IMR-90 (cell line): ENCODE measurements around the gene ZNF641.

Source experiments
- BHLHE40 ChIP-seq: fragments of 150-350 bp; IDR thresholded peaks from 2 replicates; pipeline ENCODE4 v1.6.1; 2016; ENCODE audit warnings: mild to moderate bottlenecking, low read depth, low read length
- CEBPB ChIP-seq: IDR thresholded peaks from 2 replicates; pipeline ENCODE4 v1.6.1; 2012; ENCODE audit warnings: low read depth, low read length, improper control_type of control experiment
- MAFK ChIP-seq: IDR thresholded peaks from 2 replicates; pipeline ENCODE4 v1.6.1; 2012; ENCODE audit warnings: low read depth, low read length, improper control_type of control experiment
- MAZ ChIP-seq: IDR thresholded peaks from 2 replicates; pipeline ENCODE4 v1.6.1; 2012; ENCODE audit warnings: low read depth, mild to moderate bottlenecking, low read length, improper control_type of control experiment, moderate library complexity, borderline replicate concordance
- MXI1 ChIP-seq: IDR thresholded peaks from 2 replicates; pipeline ENCODE4 v1.6.1; 2012; ENCODE audit warnings: low read depth, mild to moderate bottlenecking, low read length, moderate library complexity, borderline replicate concordance
- POLR2A ChIP-seq: IDR thresholded peaks from 2 replicates; pipeline ENCODE4 v1.6.1; 2012; ENCODE audit warnings: mild to moderate bottlenecking, low read depth, low read length
- RAD21 ChIP-seq: IDR thresholded peaks from 2 replicates; pipeline ENCODE4 v1.6.1; 2012; ENCODE audit warnings: low read length, improper control_type of control experiment
- RCOR1 ChIP-seq: IDR thresholded peaks from 2 replicates; pipeline ENCODE4 v1.6.1; 2012; ENCODE audit warnings: mild to moderate bottlenecking, low read length, improper control_type of control experiment; ENCODE audit not compliant: insufficient replicate concordance
- RFX5 ChIP-seq: IDR thresholded peaks from 2 replicates; pipeline ENCODE4 v1.8.0; 2012; ENCODE audit warnings: low read depth, mild to moderate bottlenecking, low read length, moderate library complexity
- SMC3 ChIP-seq: fragments of 150-350 bp; IDR thresholded peaks from 2 replicates; pipeline ENCODE4 v1.6.1; 2016; ENCODE audit warnings: low read depth, mild to moderate bottlenecking, antibody characterized with exemption, low read length, moderate library complexity
- TF ChIP-seq, protein P1 (sequence below): conservative IDR thresholded peaks from 2 replicates; pipeline ENCODE4 v1.5.1; 2012; ENCODE audit warnings: mild to moderate bottlenecking, low read depth, low read length, improper control_type of control experiment
- TF ChIP-seq, protein P2 (sequence below): fragments of 150-350 bp; IDR thresholded peaks from 2 replicates; pipeline ENCODE4 v1.6.1; 2017; ENCODE audit warnings: mild to moderate bottlenecking, antibody characterized with exemption, low read length, low read depth
- TF ChIP-seq, protein P3 (sequence below): fragments of 150-350 bp; IDR thresholded peaks from 2 replicates; pipeline ENCODE4 v1.6.1; 2016; ENCODE audit warnings: low read depth, mild to moderate bottlenecking, low read length, moderate library complexity, borderline replicate concordance

DNA sequence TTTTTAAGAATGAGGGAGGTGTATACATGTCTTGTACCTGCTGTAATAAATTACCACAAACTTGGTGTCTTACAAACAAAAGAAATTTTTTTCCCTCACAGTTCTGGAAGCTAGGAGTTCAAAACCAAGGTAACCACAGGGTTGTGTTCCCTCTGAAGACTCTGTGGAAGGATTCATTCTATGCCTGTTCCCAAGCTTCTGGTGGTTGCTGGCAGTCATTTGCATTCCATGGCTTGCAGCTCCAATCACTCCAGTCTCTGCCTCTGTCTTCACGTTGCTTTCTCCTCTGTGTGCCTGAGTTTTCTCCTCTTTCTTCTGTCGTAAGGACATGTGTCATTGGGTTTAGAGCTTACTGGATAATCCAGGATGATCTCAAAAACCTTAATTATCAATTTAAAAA lies 15.4 kb upstream of the ZNF641 start:
- TF ChIP-seq, protein P1, sequence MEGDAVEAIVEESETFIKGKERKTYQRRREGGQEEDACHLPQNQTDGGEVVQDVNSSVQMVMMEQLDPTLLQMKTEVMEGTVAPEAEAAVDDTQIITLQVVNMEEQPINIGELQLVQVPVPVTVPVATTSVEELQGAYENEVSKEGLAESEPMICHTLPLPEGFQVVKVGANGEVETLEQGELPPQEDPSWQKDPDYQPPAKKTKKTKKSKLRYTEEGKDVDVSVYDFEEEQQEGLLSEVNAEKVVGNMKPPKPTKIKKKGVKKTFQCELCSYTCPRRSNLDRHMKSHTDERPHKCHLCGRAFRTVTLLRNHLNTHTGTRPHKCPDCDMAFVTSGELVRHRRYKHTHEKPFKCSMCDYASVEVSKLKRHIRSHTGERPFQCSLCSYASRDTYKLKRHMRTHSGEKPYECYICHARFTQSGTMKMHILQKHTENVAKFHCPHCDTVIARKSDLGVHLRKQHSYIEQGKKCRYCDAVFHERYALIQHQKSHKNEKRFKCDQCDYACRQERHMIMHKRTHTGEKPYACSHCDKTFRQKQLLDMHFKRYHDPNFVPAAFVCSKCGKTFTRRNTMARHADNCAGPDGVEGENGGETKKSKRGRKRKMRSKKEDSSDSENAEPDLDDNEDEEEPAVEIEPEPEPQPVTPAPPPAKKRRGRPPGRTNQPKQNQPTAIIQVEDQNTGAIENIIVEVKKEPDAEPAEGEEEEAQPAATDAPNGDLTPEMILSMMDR = no peak
- TF ChIP-seq POLR2A = no peak
- TF ChIP-seq, protein P2, sequence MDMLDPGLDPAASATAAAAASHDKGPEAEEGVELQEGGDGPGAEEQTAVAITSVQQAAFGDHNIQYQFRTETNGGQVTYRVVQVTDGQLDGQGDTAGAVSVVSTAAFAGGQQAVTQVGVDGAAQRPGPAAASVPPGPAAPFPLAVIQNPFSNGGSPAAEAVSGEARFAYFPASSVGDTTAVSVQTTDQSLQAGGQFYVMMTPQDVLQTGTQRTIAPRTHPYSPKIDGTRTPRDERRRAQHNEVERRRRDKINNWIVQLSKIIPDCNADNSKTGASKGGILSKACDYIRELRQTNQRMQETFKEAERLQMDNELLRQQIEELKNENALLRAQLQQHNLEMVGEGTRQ = no peak
- no peak for TF ChIP-seq MXI1
- no peak for TF ChIP-seq RFX5
- TF ChIP-seq, protein P3, sequence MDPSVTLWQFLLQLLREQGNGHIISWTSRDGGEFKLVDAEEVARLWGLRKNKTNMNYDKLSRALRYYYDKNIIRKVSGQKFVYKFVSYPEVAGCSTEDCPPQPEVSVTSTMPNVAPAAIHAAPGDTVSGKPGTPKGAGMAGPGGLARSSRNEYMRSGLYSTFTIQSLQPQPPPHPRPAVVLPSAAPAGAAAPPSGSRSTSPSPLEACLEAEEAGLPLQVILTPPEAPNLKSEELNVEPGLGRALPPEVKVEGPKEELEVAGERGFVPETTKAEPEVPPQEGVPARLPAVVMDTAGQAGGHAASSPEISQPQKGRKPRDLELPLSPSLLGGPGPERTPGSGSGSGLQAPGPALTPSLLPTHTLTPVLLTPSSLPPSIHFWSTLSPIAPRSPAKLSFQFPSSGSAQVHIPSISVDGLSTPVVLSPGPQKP = no peak
- no peak for TF ChIP-seq RAD21
- TF ChIP-seq RCOR1 = no peak
- no peak for TF ChIP-seq BHLHE40
- TF ChIP-seq MAFK = no peak
- TF ChIP-seq CEBPB = no peak
- TF ChIP-seq MAZ = no peak
- TF ChIP-seq SMC3 = no peak
